SJSA1 (cell line): ENCODE measurements around the gene DLK2. TPM values are rescaled to one million over a fixed set of nuclear protein-coding genes. Genes with fewer than 3 reads are reported as not detected.
"Not testable (repeated sequence)": the region's sequence is repeated elsewhere in the genome, so short reads cannot be mapped to it uniquely, and the experiment has no call there.

ENCODE experiments used
- DNase-seq, 2 experiments: peaks; one replicate each; pipeline ENCODE4 v3.0.0-alpha.2; 2015 to 2020; ENCODE audit warnings: low spot score in 2 of 2, low read depth in 1 of 2
- H3K27ac ChIP-seq: fragments of 250-450 bp; sonication (Bioruptor Pico); 2 replicates; pipeline ENCODE4 v1.5.1; 2020; ENCODE audit warnings: mild to moderate bottlenecking, moderate library complexity
- H3K27me3 ChIP-seq: fragments of 250-450 bp; sonication (Bioruptor Pico); replicated peaks from 2 replicates; pipeline ENCODE4 v1.5.1; 2020; ENCODE audit warnings: mild to moderate bottlenecking, moderate library complexity
- H3K36me3 ChIP-seq: fragments of 250-450 bp; sonication (Bioruptor Pico); 2 replicates; pipeline ENCODE4 v1.5.1; 2020; ENCODE audit warnings: mild to moderate bottlenecking
- H3K4me1 ChIP-seq: fragments of 250-450 bp; sonication (Bioruptor Pico); replicated peaks from 2 replicates; pipeline ENCODE4 v1.6.1; 2021; ENCODE audit warnings: mild to moderate bottlenecking
- H3K4me3 ChIP-seq: fragments of 250-450 bp; sonication (Bioruptor Pico); 2 replicates; pipeline ENCODE4 v1.5.1; 2020; ENCODE audit warnings: mild to moderate bottlenecking
- H3K9me3 ChIP-seq: fragments of 250-450 bp; sonication (Bioruptor Pico); replicated peaks from 2 replicates; pipeline ENCODE4 v1.5.1; 2020; ENCODE audit warnings: mild to moderate bottlenecking
- total RNA-seq: library from RNA; depleted of rRNA; stranded (reverse); fragments of >200 nt; shearing (Covaris generic); gene quantifications from 2 replicates; pipeline ENCODE4 v1.2.3, GENCODE V29; 2014

DLK2 gene
- total RNA-seq, 1 experiment from 2014 or later = 0.16 TPM

DNA sequence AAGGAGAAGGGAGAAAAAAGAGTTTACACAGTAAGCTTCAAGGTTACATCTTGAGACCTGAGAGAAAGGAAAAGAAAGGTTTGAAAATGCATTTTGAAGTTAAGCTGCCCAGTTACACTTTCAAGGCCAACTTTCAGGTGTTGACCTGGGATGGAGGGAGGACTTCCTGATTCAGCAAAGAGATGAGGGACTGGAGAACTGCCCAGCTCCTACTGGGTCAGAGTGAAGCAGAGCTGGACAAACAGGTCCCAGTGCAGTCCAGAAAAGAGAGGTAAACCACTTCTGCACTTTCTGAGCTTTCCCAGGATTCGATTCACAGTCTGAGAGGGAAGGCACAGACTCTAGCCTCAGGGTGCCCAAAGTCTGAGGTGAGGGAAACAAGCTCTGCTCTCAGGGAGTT, 16.1 kb upstream of the DLK2 start:
- H3K4me3 ChIP-seq = no peak overlapping the region
- no peak overlapping the region for H3K27ac ChIP-seq
- H3K27me3 ChIP-seq = no peaks in the 10 kb centered on the region
- H3K9me3 ChIP-seq = no peaks in the 10 kb centered on the region
- no peak for DNase-seq
- H3K4me1 ChIP-seq = no peaks in the 10 kb centered on the region
- no peaks in the 10 kb centered on the region for H3K36me3 ChIP-seq

DNA sequence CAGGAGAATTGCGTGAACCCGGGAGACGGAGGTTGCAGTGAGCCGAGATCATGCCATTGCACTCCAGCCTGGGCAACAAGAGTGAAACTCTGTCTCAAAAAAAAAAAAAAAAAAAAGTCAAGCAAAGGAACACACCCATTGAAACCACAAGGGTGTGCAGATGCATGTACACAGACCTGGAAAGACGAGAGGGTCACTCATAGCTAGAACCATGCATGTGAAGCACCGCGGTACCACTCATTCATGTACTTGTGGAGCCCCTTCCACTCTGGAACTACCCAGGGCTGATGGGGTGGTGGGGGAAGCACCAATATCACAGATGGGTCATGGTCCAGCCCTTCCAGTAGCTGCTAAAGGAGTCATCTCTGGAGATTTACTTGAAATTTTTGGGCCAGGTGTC, 14.6 kb upstream of the DLK2 start:
- no peaks in the 10 kb centered on the region for H3K27me3 ChIP-seq
- no peak for DNase-seq
- no peaks in the 10 kb centered on the region for H3K4me1 ChIP-seq
- no peaks in the 10 kb centered on the region for H3K36me3 ChIP-seq
- no peaks in the 10 kb centered on the region for H3K9me3 ChIP-seq
- no peak overlapping the region for H3K27ac ChIP-seq
- no peak overlapping the region for H3K4me3 ChIP-seq

DNA sequence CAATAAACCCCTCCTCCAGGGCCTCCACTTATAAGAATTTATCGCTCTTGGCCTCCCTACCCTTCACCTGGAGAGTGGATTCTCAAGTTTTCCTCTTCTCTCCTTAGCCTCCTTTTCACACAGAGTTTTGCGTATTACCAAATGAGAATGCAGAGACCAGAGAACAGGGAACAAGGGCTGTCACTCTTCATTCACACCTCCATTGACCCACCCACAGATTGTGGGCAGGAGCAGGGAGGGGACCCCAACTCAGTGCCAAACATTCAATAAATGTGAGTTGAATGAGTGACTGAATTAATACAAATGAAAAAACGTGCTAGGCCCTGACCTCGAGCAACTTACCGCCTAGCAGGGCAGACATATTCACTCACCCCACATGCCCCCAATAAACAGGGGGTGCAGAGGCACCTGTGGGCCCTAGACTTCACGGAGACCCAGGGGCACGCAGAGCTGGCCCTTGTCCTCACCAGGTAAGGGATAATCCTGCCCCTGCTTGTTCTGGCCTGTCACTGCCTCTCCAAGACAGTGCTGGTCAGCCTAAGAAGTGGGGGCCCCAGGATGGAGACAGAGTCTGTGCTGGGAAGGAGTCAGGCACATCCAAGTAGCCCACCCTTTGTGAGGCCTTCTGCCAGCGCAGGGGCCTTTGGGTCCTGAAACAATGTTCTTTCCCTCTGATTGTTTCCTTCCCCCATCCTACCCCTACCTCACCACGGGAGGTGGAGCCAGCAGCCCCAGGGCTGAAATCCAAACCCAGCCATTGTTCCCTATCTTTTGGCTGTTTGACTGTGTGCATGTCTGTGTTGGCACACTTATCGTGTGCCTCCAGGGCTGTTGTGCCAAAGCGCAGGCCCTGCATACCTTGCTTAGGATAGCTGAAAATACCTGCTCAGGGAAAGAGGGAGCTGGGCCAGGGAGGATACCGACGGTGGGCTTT, 13.7 kb upstream of the DLK2 start:
- Histone ChIP-seq H3K4me3 (no peak overlapping the region), H3K9me3 (no peaks in the 10 kb centered on the region), H3K4me1 (no peaks in the 10 kb centered on the region), H3K27me3 (no peaks in the 10 kb centered on the region), H3K36me3 (no peaks in the 10 kb centered on the region), H3K27ac (no peak overlapping the region)
- DNase-seq = no peak

DNA sequence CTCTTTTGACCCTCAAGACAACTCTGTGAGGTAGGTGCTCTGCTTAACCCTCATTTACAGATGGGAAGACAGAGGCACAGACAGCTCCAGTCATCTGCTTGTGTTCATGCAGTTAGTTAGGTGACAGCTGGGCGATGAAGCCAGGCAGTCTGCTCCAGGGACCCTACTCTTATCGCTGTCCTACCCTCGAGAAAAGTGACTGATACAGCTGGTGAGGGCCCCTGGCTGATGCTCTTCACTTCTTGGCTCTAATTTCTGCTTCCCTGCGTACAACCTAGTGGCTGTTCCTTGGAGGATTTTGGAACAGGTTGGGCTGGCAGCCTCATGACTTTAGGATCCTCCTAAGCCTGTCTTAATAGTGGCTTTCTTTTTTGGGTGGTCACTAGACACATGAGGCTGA, 12.9 kb upstream of the DLK2 start:
- H3K9me3 ChIP-seq = no peaks in the 10 kb centered on the region
- H3K27me3 ChIP-seq = peaks cover 6% of the 10 kb centered on the region; the same call in 1 of the 2 replicates
- no peaks in the 10 kb centered on the region for H3K4me1 ChIP-seq
- no peak overlapping the region for H3K27ac ChIP-seq
- DNase-seq = no peak
- no peaks in the 10 kb centered on the region for H3K36me3 ChIP-seq
- no peak overlapping the region for H3K4me3 ChIP-seq

DNA sequence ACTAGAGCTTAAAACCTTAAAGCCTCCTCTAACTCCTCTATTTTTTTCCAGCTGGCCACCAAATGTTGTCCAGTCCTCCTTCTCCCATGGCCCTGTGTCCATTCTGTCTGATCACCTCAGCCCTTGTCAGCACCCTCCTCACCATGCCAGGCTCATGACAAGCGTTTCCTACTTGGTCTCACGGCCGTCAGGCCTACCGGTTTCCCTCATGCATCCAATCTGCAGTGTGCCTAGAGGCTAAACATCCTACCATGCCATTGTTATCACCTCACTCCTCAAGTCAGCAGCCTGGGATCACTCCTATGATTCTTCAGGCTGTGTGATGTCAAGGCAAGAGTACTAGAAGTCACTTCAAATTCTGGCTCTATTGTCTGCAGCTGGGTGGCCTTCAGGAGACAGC, 12.4 kb upstream of the DLK2 start:
- H3K4me3 ChIP-seq = no peak overlapping the region
- H3K27ac ChIP-seq = no peak overlapping the region
- no peak for DNase-seq
- no peaks in the 10 kb centered on the region for H3K4me1 ChIP-seq
- H3K36me3 ChIP-seq = no peaks in the 10 kb centered on the region
- H3K27me3 ChIP-seq = peaks cover 9% of the 10 kb centered on the region; the same call in 1 of the 2 replicates
- no peaks in the 10 kb centered on the region for H3K9me3 ChIP-seq

DNA sequence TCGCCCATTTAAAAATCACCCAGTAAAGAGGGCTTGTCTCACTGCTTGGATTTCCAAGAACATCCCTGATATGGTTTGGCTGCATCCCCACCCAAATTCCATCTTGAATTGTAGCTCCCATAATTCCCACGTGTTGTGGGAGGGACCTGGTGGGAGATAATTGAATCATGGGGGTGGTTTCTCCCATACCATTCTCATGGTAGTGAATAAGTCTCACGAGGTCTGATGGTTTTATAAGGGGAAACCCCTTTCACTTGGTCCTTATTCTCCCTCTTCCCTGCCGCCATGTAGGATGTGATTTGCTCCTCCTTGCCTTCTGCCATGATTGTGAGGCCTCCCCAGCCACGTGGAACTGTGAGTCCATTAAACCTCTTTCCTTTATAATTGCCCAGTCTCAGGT, 11.9 kb upstream of the DLK2 start:
- not testable (repeated sequence) for DNase-seq, H3K4me3 ChIP-seq, H3K9me3 ChIP-seq, H3K4me1 ChIP-seq, H3K36me3 ChIP-seq, H3K27me3 ChIP-seq, H3K27ac ChIP-seq

DNA sequence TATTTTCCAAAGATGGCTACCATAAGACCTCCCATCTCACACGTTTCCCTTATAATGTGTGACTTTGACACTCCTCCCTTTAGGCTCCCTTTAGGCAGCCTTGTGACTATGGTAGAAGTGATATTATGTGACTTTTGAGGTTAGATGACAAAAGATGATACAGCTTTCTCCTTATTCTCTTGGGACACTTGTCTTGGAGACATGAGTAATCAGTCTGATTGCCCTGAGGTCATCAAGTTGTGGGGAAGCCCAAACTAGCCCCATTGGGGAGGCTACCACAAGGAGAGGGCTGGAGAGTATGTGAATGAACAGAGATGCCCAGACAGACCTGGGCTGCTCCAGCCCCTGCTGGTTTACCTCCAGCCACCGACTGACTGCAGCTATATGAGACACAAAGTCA, 10.6 kb upstream of the DLK2 start:
- no peak for DNase-seq
- H3K4me1 ChIP-seq = no peaks in the 10 kb centered on the region
- no peaks in the 10 kb centered on the region; the same call in 1 of the 2 replicates for H3K9me3 ChIP-seq
- no peak overlapping the region for H3K27ac ChIP-seq
- no peaks in the 10 kb centered on the region for H3K36me3 ChIP-seq
- H3K4me3 ChIP-seq = no peak overlapping the region
- peaks cover 13% of the 10 kb centered on the region; the same call in 1 of the 2 replicates for H3K27me3 ChIP-seq

DNA sequence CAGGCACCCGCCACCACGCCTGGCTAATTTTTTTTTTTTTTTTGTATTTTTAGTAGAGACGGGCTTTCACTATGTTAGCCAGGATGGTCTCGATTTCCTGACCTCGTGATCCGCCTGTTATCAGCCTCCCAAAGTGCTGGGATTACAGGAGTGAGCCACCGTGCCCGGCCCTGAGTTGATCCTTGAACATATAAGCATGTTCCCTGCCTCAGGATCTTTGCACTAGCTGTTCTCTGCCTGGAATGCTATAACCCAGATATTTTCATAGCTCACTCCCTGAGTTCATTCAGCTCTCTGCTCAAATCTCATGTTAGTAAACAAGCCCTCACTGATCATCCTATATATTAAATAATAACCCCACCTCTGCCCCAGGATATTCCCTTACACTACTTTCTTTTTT, 9.0 kb upstream of the DLK2 start:
- Histone ChIP-seq H3K4me1 (no peaks in the 10 kb centered on the region), H3K4me3 (no peak overlapping the region), H3K27me3 (peaks cover 22% of the 10 kb centered on the region; the same call in 1 of the 2 replicates), H3K36me3 (no peaks in the 10 kb centered on the region; the same call in 1 of the 2 replicates), H3K9me3 (no peaks in the 10 kb centered on the region; the same call in 1 of the 2 replicates), H3K27ac (no peak overlapping the region)
- no peak for DNase-seq

DNA sequence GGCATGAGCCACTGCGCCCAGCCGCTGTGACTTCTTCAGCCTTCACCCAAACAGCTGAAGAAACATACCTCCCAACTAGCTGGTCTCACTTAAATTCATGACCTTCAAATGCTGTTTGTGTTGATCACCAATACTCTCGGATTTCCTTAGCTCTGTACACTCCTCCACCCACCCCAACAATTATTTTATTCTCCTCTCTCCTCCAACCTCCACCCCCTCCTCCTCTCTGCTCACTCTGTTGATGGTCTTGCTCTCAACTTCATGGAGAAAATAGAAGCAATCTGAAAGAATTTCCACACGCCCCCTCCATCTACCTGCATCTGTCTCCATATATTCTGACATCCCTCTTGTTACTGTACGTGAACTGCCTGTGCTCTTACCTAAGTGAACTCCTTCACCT, 6.6 kb upstream of the DLK2 start:
- peaks cover 25% of the 10 kb centered on the region; the same call in 1 of the 2 replicates for H3K27me3 ChIP-seq
- DNase-seq = no peak
- no peak overlapping the region for H3K4me3 ChIP-seq
- H3K9me3 ChIP-seq = no peaks in the 10 kb centered on the region; the same call in 1 of the 2 replicates
- H3K27ac ChIP-seq = no peak overlapping the region
- H3K4me1 ChIP-seq = no peaks in the 10 kb centered on the region
- no peaks in the 10 kb centered on the region; the same call in 1 of the 2 replicates for H3K36me3 ChIP-seq

DNA sequence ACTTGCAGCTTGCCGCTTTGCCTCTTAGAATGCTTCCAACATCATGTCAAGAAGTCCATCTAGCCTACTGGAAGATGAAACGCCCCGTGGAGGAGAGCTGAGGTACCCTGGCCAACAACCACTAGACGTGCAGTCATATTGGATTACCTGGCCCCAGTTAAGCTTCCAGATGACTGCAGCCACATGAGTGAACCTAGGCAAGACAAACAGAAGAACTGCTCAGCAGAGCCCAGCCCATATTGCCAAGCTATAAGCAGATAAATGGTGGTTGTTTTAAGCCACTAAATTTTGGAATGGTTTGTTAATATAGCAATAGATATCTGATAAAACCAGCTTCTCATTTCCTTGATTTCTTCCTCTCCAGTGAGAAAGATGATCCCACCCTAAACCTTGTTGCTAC, 4.7 kb upstream of the DLK2 start:
- Histone ChIP-seq H3K9me3 (no peaks in the 10 kb centered on the region; the same call in 1 of the 2 replicates), H3K4me3 (no peak overlapping the region), H3K36me3 (no peaks in the 10 kb centered on the region; the same call in 1 of the 2 replicates), H3K27ac (no peak overlapping the region), H3K27me3 (peaks cover 41% of the 10 kb centered on the region), H3K4me1 (peaks cover 10% of the 10 kb centered on the region)
- no peak for DNase-seq

DNA sequence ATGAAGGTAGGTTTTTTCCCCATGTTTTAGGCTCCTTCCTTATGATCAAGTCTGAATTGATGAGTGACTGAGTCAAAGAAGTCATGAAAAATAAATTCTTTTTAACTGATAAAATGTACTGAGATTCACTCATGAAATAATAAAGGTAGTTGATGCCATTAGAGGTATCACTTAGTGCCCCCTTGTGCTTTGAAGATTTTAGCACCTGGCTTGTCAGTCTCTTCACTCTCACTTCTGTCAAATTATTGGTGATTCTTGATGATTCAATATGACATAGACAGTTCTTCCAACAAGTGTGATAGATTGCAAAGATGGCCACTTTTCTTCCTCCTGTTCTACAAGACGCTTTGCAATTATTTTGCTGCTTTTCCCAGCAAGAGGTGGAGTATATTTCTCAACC, 4.2 kb upstream of the DLK2 start:
- H3K4me1 ChIP-seq = peaks cover 15% of the 10 kb centered on the region
- H3K27ac ChIP-seq = no peak overlapping the region
- no peaks in the 10 kb centered on the region; the same call in 1 of the 2 replicates for H3K36me3 ChIP-seq
- H3K4me3 ChIP-seq = no peak overlapping the region
- no peaks in the 10 kb centered on the region; the same call in 1 of the 2 replicates for H3K9me3 ChIP-seq
- no peak for DNase-seq
- H3K27me3 ChIP-seq = peaks cover 46% of the 10 kb centered on the region

DNA sequence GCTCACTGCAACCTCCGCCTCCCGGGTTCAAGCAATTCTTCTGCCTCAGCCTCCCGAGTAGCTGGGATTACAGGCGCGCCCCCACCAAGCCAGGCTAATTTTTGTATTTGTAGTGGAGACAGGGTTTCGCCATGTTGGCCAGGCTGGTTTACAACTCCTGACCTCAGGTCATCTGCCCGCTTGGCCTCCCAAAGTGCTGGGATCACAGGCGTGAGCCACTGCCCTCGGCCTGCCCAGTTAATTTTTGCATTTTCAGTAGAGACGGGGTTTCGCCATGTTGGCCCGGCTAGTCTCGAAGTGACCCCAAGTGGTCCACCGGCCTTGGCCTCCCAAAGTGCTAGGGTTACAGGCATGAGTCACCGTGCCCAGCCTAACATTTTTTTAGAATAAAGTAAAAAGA, 2.8 kb upstream of the DLK2 start:
- not testable (repeated sequence) for H3K9me3 ChIP-seq, H3K27ac ChIP-seq, H3K36me3 ChIP-seq, H3K4me3 ChIP-seq, DNase-seq
- H3K4me1 ChIP-seq = peaks cover 18% of the 10 kb centered on the region
- H3K27me3 ChIP-seq = peaks cover 39% of the 10 kb centered on the region

DNA sequence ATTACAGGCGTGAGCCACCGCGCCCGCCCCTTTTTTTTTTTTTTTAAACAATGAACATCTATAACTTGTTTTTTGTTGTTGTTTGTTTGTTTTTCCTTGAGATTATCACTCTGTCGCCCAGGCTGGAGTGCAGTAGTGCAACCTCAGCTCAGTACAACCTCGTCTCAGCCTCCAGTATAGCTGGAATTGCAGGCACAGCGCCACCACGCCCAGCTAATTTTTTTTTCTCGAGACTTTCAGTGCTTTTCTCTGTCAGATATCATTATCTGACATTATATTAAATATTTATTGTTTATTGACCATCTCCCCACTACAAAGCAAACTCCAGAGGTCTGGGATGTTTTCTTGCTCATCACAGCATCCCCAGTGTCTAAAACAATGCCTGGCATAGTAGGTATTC, 2.3 kb upstream of the DLK2 start:
- Histone ChIP-seq H3K4me3 (no peak overlapping the region), H3K4me1 (peaks cover 18% of the 10 kb centered on the region), H3K9me3 (no peaks in the 10 kb centered on the region; the same call in 1 of the 2 replicates), H3K27me3 (peaks cover 37% of the 10 kb centered on the region), H3K27ac (no peak overlapping the region), H3K36me3 (no peaks in the 10 kb centered on the region; the same call in 1 of the 2 replicates)
- no peak for DNase-seq

DNA sequence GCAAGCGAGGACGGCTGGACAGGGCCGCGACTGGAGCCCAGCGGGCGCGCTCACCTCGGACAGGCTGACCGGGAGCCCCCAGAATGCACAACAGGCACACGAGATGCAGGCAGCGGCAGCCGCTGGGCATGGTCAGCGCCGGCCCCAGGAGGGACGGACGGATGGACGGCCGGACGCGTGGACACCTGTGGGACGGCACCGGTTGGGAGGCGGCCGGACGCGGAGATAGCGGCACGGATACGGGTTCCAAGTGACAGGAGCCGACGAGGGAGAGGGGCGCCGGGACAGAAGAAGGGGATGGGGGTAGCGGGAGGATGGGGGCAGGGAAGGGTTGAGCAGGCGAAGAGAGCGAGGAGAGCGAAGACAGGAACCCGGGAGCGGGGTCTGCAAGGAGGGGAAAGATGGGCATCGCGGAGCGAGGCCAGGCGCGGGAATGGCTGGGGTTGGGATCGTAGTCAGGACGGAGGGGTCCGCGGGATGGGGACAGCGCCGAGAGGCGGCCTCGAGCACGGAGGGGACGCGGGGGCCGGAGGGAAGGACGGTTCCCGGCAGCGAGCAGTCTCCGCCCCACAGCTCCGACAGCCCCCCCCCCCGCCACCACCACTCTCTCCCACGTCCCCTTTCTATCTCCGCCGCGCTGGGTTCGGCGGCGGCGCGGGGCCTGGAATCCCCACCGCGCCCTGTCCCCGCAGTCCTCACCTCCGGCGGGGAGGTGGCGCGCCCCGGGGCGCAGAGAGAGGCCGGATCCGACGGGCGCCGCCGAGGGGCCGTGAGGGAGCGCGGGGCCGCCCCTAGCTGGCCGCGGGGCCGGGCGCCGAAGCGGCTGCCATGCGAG, 435 bp downstream of the DLK2 start:
- Histone ChIP-seq H3K36me3 (peaks cover 17% of the 10 kb centered on the region), H3K27ac (no peak overlapping the region), H3K27me3 (peaks cover 30% of the 10 kb centered on the region), H3K4me1 (peaks cover 18% of the 10 kb centered on the region), H3K4me3 (peak overlapping the region; percentile 35), H3K9me3 (no peaks in the 10 kb centered on the region)
- peak; percentile 72 to 86 for DNase-seq
